Prostate gland (tissue), 2 donors: ENCODE results near the gene NFASC.

Source experiments
- POLR2A ChIP-seq: fragments of 450-650 bp; IDR thresholded peaks from one replicate; pipeline ENCODE4 v1.6.1; 2016; ENCODE audit warnings: antibody characterized with exemption, mild to moderate bottlenecking
- POLR2AphosphoS5 ChIP-seq: sonication (generic); formaldehyde crosslinking; IDR thresholded peaks from one replicate; pipeline ENCODE4 v1.6.1; 2017; ENCODE audit warnings: antibody characterized with exemption
- TF ChIP-seq, protein P1 (sequence below), 4 experiments: fragments of 200-600 bp in 2 of 4; fragments of 450-650 bp in 2 of 4; sonication (generic) in 2 of 4; IDR thresholded peaks; 1 replicate in 3 of 4; 2 replicates in 1 of 4; pipeline ENCODE4 v1.5.1; 2016 to 2019; ENCODE audit warnings: antibody characterized with exemption in 4 of 4, mild to moderate bottlenecking in 2 of 4, moderate library complexity in 2 of 4

DNA sequence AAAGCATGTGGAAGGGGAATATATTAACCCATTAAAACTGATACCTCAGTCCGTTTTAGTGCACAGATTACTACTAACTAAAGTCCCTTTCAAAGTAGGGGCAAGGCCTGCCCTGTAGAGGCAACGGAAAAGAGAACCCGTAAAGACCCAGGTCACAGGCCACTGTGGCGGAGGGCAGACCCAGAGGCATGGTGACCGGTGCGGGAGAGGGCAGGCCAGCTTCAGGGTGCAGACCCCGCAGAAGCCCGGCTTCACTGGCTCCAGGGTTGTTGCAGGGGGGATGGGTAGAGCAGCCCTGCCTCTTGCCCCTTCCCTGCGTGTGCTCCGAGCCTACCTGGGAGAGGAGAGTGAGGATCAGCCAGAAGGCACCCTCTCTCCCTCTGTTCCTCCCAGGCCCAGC is 190.1 kb downstream of the NFASC start:
- TF ChIP-seq, protein P1, sequence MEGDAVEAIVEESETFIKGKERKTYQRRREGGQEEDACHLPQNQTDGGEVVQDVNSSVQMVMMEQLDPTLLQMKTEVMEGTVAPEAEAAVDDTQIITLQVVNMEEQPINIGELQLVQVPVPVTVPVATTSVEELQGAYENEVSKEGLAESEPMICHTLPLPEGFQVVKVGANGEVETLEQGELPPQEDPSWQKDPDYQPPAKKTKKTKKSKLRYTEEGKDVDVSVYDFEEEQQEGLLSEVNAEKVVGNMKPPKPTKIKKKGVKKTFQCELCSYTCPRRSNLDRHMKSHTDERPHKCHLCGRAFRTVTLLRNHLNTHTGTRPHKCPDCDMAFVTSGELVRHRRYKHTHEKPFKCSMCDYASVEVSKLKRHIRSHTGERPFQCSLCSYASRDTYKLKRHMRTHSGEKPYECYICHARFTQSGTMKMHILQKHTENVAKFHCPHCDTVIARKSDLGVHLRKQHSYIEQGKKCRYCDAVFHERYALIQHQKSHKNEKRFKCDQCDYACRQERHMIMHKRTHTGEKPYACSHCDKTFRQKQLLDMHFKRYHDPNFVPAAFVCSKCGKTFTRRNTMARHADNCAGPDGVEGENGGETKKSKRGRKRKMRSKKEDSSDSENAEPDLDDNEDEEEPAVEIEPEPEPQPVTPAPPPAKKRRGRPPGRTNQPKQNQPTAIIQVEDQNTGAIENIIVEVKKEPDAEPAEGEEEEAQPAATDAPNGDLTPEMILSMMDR (IDR thresholded peaks at IDR 0.05) = no peak
- TF ChIP-seq POLR2AphosphoS5 (no peak), POLR2A (no peak)
